GM12873 (cell line): ENCODE data around the gene ZFC3H1.

Experiments used
- TF ChIP-seq, protein P1 (sequence below): IDR thresholded peaks from 2 replicates; pipeline ENCODE4 v1.5.1; 2012; ENCODE audit warnings: low read depth, mild to moderate bottlenecking, moderate library complexity, low read length, control low read depth; ENCODE audit not compliant: insufficient read depth; ENCODE audit errors: missing control alignments

ZFC3H1 gene, protein sequence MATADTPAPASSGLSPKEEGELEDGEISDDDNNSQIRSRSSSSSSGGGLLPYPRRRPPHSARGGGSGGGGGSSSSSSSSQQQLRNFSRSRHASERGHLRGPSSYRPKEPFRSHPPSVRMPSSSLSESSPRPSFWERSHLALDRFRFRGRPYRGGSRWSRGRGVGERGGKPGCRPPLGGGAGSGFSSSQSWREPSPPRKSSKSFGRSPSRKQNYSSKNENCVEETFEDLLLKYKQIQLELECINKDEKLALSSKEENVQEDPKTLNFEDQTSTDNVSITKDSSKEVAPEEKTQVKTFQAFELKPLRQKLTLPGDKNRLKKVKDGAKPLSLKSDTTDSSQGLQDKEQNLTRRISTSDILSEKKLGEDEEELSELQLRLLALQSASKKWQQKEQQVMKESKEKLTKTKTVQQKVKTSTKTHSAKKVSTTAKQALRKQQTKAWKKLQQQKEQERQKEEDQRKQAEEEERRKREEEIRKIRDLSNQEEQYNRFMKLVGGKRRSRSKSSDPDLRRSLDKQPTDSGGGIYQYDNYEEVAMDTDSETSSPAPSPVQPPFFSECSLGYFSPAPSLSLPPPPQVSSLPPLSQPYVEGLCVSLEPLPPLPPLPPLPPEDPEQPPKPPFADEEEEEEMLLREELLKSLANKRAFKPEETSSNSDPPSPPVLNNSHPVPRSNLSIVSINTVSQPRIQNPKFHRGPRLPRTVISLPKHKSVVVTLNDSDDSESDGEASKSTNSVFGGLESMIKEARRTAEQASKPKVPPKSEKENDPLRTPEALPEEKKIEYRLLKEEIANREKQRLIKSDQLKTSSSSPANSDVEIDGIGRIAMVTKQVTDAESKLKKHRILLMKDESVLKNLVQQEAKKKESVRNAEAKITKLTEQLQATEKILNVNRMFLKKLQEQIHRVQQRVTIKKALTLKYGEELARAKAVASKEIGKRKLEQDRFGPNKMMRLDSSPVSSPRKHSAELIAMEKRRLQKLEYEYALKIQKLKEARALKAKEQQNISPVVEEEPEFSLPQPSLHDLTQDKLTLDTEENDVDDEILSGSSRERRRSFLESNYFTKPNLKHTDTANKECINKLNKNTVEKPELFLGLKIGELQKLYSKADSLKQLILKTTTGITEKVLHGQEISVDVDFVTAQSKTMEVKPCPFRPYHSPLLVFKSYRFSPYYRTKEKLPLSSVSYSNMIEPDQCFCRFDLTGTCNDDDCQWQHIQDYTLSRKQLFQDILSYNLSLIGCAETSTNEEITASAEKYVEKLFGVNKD (N-terminal part only)

DNA sequence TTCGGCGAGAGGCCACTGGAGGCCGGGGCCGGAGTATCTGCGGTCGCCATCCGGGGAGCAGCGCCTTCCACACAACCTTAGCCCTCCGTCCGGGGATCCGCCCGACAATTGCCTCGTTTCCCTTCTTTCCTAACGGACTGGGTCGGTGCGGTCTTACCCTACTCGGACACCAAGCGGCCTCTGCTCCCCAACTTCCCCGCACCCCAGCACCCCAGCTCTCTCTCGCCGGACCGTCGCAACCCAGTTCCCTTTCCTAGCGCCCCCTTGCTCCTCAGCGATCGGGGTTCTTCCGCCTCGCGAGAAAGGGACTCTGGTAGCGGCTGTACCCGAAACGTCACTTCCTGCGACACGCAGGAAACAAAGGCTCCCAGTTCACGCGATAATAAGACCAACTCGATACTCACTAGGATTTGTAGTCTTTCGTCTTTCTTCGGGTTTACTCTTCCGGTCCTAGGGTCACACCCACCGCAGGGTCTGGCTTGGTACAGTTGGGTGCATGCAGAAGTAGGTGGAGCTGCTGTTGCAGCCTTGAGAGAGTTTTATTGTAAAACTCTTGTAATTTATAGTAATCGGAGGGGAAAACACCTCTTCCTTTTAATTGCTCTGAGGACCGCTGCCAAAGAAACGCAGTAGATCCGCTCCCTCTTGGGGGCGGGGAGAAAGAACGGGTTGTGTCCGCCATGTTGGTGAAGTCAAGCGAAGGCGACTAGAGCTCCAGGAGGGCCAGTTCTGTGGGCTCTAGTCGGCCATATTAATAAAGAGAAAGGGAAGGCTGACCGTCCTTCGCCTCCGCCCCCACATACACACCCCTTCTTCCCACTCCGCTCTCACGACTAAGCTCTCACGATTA, at the start of gene ZFC3H1, which contains the start of gene THAP2:
ZFC3H1 (minus strand) TSS at position 288 of the 850 bp plus-strand sequence; CDS start at position 50, 238 bp downstream.
THAP2 (plus strand) TSS at position 741 of the 850 bp plus-strand sequence. CDS start 209 bp downstream, outside the sequence.
- TF ChIP-seq, protein P1, sequence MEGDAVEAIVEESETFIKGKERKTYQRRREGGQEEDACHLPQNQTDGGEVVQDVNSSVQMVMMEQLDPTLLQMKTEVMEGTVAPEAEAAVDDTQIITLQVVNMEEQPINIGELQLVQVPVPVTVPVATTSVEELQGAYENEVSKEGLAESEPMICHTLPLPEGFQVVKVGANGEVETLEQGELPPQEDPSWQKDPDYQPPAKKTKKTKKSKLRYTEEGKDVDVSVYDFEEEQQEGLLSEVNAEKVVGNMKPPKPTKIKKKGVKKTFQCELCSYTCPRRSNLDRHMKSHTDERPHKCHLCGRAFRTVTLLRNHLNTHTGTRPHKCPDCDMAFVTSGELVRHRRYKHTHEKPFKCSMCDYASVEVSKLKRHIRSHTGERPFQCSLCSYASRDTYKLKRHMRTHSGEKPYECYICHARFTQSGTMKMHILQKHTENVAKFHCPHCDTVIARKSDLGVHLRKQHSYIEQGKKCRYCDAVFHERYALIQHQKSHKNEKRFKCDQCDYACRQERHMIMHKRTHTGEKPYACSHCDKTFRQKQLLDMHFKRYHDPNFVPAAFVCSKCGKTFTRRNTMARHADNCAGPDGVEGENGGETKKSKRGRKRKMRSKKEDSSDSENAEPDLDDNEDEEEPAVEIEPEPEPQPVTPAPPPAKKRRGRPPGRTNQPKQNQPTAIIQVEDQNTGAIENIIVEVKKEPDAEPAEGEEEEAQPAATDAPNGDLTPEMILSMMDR = peak; percentile 33

DNA sequence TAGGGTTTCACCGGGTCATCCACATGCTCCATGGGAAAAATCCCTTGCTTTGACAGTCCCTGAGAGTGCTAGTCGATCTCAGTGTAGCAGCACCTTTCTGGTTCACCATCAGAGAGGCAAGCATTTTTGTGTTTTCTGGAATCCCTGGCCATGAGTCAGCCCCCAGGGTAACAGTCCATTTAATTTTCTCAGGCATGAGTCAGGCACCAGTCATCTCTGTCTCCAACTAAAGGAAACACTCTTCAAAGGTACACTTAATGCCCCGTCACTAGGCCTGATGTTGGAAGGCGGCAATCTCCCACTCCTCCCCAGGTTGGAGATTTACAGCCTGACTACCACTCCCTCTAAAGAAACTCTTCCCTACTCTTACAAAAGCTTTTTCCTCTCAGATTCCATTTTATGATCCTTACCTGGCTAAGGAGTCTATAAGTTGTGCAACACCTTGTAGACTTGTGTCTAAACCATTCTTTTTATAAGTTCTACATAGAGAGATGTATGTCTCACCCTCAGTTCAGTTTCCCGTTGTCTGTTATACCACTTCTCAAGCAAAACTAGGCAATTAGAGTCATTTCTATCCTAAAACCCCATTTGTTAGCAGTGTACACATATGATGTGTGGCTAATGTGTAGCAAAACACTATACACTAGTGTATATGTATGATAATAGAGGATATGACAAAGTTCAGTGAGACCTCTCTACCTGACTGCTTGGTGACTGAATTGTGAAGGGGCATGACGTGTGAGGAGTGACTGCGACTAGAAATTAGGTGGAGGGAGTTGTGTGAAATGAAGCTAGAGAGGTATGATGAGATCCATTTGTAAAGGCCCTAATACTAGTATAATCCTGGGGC, 46.9 kb upstream of the ZFC3H1 start:
- TF ChIP-seq, protein P1 = no peak

DNA sequence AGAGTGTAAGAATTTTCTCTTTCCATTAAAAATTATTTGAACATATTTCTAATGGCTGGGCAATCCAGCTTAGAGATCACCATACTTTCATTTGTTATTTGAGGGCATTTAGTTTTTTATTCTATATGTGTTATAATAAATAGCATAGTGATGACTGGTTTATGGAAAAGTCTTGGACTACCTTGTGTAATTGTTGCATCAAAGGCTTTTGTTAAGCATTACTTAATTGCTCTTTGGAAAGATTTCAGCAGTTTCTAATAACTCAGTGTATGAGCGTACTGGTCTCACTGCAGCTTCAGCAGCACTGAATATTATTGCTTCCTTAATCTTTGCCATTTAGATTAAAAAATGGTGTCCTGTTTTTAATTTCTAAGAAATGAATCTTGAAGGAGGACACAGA, 45.0 kb upstream of the ZFC3H1 start:
- TF ChIP-seq, protein P1 = no peak

DNA sequence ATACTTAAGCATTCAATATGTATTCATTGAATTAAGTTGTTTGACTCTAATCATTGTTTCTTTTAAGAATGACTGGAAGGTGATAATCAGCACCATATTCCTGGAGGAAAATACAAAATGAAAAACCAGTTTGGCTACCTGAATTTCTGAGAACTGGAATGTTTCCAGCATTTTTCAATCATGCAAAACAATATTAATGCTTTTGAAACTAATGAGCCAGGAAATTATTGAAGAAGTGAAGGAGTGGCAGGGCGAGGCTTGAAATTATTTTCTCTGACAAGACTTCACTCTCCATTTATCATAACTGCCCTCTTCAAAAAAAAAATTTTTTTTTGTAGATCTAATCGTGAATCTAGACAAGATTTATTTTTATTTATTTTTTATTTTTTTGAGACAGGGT, 41.3 kb upstream of the ZFC3H1 start:
- TF ChIP-seq, protein P1 = no peak

DNA sequence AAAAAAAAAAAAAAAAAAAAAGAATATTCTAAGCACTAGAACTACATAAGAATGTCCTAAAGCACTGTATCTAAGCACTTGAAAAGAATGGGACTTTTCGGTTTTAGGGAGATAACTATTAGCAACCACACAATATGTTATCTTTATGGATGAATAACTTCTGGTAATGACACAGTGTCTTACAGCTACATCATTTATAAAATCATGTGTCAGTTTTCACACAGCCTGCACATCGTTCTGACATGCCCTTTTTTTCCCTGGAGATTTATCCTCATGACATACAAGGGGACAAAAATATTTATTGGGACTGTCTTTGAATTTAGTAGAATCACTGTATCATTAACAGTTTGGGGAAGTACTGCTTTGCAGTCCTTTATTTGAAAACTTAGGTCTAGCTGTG, 39.6 kb upstream of the ZFC3H1 start:
- TF ChIP-seq, protein P1 = no peak

DNA sequence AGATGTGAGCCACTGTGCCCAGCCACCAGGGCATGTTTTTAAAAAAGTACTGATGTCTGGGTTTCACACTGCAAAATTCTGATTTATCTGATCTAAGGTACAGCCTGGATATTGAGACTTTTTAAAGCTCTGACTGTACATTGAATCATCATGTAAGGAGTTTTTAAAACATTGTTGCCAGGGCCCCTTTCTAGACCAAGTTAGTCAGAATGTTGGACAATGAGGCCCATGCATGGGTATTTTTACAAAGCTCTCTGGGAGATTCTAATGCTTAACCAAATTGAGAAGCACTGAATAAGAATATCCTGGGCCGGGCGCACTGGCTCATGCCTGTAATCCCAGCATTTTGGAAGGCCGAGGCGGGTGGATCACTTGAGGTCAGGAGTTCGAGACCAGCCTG, 38.9 kb upstream of the ZFC3H1 start:
- TF ChIP-seq, protein P1 = no peak
